ENCODE data around the gene ADGRV1.
"Not testable (repeated sequence)": the region's sequence is repeated elsewhere in the genome, so short reads cannot be mapped to it uniquely, and the experiment has no call there.

ADGRV1 gene

DNA sequence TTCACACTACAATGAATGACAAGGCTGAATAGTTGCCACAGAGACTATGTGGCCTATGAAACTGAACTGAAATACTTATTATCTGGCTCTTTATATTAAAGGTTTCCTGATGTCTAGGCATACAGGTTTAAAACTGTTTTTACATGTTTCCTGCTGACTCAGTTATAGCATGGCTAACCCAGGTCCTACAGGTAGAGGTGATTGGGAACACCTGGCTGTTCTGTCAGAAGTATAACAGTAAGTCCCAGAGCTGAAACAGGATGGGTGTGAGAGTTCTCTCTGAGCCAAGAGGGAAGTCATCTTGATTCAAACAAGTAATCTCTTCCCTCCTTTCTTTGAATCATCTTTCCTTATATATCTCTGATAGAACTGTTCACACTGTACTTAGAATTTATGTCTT, 4.9 kb upstream of the ADGRV1 start:
- no peak for DNase-seq

DNA sequence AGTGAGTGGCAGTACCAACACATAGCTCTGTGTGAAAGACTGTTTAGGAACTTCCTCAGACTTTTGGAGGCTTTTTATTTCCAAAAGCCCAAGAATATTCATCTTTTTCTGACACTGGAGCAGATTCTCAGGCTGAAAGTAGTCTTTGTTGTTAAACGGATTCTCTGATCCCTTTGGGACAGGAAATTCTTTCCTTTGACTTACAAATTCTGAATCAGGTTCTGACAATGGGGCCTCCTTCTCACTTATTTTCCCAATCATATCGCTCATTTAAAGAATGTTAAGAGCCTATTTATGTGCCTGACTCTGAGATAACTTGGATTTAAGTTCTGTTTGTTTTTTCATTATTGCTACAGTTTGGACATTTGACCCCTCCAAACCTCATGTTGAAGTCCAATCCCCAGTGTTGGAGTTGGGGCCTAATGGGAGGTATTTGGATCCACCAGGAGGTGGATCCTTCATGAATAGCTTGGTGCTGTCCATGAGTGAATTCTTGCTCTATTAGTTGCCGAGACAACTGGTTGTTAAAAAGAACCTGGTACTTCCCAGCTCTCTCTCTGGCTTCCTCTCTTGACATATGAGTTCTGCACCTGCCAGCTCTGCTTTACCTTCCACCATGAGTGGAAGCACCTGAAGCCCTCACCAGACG, 4.1 kb upstream of the ADGRV1 start:
- DNase-seq, result no peak

GRCh38 chr5:90555666-90556065, 2.9 kb upstream of the ADGRV1 start:
- DNase-seq, result no peak

DNA sequence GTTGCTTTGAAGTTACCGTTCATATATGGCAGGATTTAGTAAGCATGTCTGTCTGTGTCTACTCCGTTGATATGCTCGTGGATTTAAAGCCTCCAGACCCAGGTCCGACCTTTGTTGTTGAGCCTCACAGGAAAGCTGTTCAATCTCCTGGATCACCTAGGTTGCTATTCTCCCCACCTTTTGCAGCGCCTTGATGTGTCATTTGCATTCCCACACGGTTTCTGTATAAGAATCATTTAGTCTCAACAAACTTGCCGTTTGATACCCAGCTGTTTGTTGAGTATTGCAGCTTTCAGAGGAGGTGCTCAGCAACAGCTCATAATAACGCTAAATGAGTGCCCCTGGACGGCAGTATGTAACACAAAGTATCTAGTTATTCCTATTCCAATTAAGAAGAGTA, 1.2 kb upstream of the ADGRV1 start:
- no peak for DNase-seq

- DNase-seq, result no peak
Measured at GRCh38 chr5:90557871-90558270, 726 bp upstream of the ADGRV1 start.

DNA sequence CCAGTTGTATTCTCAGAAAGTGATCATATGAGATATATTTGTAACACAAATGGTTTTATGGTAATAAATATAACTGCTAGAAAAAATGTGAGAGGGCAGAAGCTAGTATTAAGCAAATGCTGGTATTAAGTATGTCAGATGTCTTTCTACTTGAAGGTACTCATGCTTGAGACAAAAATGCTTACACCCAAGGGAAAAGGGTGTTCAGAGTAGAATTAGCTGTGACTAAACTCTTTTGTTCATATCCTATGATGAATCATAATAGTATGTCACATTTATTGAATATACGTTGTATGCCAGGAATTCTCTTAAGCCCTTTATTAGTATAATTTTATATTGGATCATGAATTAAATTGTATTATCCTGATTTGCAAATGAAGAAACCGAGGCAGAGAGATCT, 2.2 kb downstream of the ADGRV1 start:
- no peak for DNase-seq

- no peak for DNase-seq
Measured at GRCh38 chr5:90561766-90562165, 3.2 kb downstream of the ADGRV1 start.

DNA sequence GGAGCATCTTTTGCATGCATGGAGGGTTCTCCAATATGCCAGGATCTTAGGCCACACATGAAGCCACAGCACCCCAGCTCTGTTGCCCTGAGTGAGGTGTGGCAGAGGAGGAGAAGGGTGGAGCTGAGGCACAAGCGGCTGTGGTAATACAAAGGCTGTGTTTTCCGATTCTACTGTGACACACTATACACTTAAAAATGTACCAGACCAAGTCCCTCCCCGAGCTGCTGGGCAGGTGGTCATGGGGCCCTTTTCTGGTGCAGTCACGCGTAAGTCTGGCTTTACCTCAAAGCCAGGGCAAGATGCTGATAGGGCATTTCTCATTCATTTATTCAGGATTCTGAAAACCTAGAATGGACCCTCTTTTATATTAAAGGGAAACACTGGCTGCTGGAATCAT, 3.7 kb downstream of the ADGRV1 start:
- no peak for DNase-seq

DNA sequence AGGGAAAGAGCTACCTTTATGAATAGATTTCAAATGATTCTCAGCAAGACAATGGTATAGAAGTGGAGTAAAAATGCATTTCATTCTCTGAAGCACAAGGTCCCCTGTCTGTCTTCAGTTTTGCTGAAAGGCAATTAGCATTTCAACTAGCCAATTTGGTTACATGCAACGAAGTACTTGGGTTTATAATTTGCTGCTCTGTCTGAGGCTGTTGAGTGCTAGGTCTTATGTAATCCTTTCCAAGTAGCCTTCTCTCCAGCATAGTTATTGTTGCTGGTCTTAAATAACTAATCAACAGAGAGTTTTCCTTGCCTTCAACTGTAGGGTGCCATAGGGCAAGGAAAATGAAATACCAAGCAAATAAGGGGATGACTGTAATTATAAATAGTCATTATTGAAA, 4.5 kb downstream of the ADGRV1 start:
- no peak for DNase-seq

DNA sequence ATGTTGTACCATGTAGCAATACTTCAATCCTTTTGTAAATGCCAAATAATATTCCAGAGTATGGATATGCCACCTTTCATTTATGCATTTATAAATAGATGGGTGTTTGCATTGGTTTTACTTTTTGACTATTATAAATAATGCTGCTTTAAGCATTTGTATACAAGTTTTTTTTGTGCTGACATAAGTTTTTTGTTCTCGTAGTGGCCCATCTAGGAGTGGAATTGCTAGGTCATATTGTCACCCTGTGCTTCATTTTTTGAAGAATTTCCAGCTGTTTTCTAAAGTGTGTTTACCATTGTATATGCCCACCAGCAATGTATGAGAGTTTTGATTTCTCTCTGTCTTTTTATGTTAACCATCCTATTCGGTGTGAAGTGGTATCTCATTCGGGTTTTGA, 6.9 kb downstream of the ADGRV1 start:
- no peak for DNase-seq

DNA sequence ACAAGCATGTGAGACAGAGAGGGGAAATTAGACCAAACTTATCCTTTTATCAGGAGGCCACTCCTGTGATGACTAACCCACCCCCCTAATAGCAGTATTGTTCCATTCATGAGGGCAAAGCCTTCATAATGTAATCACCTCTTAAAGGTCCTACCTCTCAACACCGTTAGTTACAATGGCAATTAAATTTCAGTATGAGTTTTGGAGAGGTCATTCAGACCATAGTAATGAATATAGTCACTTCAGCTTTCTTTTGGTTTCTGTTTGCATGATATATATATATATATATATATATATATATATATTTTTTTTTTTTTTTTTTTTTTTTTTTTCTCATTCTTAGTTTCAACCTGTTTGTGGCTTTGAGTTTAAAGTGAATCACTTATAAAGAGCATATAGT, 10.5 kb downstream of the ADGRV1 start:
- no peak for DNase-seq

DNA sequence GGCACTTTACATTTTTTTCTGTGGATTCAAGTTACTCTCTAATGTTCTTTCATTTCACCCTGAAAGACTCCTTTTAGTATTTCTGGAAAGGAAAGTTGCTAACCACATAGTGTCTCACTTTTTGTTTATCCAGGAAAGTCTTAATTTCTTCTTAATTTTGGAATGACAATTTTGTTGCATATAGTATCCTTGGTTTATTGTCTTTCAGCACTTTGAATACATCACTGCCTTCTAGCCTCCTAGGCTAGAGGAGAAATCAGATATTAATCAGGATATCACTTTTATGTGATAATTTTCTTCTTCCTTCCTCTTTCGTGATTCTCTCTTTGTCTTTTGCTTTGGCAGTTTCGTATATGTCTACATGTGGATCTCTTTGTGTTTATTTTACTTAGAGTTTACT, 11.4 kb downstream of the ADGRV1 start:
- DNase-seq, result no peak

- no peak for DNase-seq
Measured at GRCh38 chr5:90571147-90571773, 12.7 kb downstream of the ADGRV1 start.

DNA sequence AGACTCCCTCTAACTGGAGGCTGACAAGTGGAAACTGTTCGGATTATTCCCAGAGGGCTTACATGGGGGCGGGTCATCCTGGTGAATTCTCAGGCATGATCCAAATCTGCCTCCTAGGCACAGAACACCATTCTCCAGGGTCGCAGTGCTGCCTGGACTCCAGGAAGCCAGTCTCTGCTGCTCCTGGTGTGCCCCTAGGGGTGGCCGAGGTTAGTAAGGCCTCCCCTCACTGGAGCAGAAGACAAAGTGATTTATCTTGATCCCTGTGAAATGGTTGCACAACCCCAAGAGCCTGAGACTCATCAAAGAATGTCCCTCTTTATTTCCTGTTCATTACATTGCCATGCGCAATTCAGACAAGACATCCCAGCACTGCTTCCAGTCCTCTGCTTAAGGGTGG, 17.1 kb downstream of the ADGRV1 start:
- no peak for DNase-seq

DNA sequence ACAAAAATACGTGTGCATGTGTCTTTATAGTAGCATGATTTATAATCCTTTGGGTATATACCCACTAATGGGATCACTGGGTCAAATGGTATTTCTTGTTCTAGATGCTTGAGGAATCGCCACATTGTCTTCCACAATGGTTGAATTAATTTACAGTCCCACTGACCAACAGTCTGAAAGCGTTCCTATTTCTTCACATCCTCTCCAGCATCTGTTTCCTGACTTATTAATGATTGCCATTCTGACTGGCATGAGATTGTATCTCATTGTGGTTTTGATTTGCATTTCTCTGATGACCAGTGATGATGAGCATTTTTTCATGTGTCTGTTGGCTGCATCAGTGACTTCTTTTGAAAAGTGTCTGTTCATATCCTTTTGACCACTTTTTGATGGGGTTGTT, 18.0 kb downstream of the ADGRV1 start:
- not testable (repeated sequence) for DNase-seq

- not testable (repeated sequence) for DNase-seq
Measured at GRCh38 chr5:90579905-90580304, 21.3 kb downstream of the ADGRV1 start.

- no peak for DNase-seq
Measured at GRCh38 chr5:90581956-90582355, 23.4 kb downstream of the ADGRV1 start.

GRCh38 chr5:90585337-90585986, 26.9 kb downstream of the ADGRV1 start:
- no peak for DNase-seq

DNA sequence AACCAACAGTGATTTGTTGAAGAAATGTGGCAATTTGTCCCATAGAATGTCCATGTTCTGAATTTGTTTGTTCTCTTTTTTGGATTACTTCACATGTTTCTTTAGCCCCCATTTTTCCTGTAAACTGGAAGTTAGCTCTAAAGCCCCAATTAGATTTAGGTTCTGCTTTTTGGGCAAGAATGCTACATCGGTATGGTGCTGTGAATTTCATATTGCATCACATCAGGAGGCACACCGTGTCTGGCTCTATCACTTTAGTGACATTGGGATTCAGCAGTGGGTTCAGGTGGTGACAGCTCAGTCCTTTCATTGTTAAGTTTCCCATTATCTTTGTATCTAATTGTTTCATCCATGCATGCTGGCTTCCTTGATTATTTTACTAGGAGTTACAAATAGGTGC, 27.9 kb downstream of the ADGRV1 start:
- DNase-seq, result no peak

GRCh38 chr5:90590170-90590569, 31.6 kb downstream of the ADGRV1 start:
- DNase-seq, result no peak

DNA sequence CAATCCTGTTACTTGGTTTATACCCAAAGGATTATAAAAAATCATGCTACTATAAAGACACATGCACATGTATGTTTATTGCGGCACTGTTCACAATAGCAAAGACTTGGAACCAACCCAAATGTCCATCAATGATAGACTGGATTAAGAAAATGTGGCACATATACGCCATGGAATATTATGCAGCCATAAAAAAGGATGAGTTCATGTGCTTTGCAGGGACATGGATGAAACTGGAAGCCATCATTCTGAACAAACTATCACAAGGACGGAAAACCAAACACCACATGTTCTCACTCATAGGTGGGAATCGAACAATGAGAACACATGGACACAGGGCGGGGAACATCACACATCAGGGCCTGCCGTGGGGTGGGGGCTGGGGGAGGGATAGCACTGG, 34.5 kb downstream of the ADGRV1 start:
- DNase-seq, result not testable (repeated sequence)

- not testable (repeated sequence) for DNase-seq
Measured at GRCh38 chr5:90595766-90596165, 37.2 kb downstream of the ADGRV1 start.

DNA sequence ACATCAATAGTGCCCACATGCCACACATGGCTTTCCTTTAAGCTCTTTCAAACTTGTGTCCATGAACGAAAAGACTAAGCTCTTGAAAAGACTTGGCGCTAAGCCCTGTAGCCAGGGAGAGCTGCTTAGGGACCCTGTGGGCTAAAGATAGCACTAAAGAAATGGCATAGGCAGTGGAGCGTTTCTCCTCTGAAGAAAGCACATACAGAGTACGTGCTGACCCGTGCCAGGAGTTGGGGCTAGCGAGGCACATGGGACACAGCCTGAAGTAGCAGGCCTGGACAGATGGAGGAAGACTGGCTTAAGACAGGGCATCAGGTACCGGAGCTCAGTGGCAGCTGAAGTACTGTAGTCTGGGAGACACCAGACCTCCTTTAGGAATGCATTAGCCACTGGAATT, 39.7 kb downstream of the ADGRV1 start:
- DNase-seq, result no peak

GRCh38 chr5:90600307-90600706, 41.7 kb downstream of the ADGRV1 start:
- not testable (repeated sequence) for DNase-seq

DNA sequence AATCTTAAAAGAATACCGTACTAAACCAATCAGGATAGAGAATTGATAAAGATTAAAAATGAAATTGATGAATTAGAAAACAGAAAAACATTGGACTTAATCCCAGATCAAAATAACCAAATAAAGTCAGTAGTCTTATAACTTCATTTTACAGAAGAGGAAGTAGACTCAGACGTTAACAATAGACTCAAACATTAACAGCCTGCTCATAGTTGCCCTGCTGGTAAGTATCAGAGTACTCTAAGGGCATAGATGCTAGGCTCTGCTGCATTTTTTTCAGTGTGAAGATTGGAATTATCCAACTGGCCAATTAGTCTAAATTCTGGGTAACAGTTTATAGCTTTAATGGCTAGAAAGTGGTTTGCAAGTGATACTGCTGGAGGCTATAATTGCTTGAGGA, 42.9 kb downstream of the ADGRV1 start:
- no peak for DNase-seq
